Thyroid gland (tissue), 4 donors: ENCODE results near the gene PDCD5.

Source experiments
- POLR2A ChIP-seq, 2 donors: fragments of 450-650 bp; IDR thresholded peaks; one replicate each; pipeline ENCODE4 v1.6.1; 2017; ENCODE audit warnings: antibody characterized with exemption in 2 of 2, mild to moderate bottlenecking in 2 of 2, moderate library complexity in 1 of 2
- TF ChIP-seq, protein P1 (sequence below), 6 experiments: fragments of 200-600 bp in 3 of 6; fragments of 450-650 bp in 3 of 6; sonication (generic) in 3 of 6; IDR thresholded peaks; one replicate each; pipeline ENCODE4 v1.5.1; 2016 to 2019; ENCODE audit warnings: antibody characterized with exemption in 6 of 6, mild to moderate bottlenecking in 2 of 6, inconsistent platforms in 1 of 6, moderate library complexity in 1 of 6

DNA sequence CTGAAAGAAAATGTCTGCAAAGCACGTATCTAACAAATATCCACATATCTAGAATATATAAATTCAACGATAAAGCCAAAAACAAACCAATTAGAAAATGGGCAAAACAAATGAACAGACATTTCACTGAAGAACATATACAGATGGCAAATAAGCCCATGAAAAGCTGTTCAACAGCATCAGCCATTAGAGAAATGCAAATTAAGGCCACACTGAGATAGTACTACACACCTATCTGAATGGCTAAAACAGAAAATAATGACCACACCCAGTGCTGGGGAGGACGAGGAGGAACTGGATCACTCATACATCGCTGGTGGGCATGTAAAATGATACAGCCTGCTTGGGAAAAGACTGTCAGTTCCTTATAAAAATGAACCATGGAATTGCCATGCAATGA is 32.0 kb downstream of the PDCD5 start:
- TF ChIP-seq, protein P1, sequence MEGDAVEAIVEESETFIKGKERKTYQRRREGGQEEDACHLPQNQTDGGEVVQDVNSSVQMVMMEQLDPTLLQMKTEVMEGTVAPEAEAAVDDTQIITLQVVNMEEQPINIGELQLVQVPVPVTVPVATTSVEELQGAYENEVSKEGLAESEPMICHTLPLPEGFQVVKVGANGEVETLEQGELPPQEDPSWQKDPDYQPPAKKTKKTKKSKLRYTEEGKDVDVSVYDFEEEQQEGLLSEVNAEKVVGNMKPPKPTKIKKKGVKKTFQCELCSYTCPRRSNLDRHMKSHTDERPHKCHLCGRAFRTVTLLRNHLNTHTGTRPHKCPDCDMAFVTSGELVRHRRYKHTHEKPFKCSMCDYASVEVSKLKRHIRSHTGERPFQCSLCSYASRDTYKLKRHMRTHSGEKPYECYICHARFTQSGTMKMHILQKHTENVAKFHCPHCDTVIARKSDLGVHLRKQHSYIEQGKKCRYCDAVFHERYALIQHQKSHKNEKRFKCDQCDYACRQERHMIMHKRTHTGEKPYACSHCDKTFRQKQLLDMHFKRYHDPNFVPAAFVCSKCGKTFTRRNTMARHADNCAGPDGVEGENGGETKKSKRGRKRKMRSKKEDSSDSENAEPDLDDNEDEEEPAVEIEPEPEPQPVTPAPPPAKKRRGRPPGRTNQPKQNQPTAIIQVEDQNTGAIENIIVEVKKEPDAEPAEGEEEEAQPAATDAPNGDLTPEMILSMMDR (IDR thresholded peaks at IDR 0.05), result no peak
- TF ChIP-seq POLR2A (IDR thresholded peaks at IDR 0.05), result no peak
